Brain microvascular endothelial cell (primary cell): Measurements from ENCODE around the gene GPHB5.
"Not testable (repeated sequence)": the region's sequence is repeated elsewhere in the genome, so short reads cannot be mapped to it uniquely, and the experiment has no call there.

Experiments
- DNase-seq: peaks from one replicate; pipeline ENCODE4 v3.0.0-alpha.2; 2020
- H3K27ac ChIP-seq: fragments of 250-450 bp; sonication (Bioruptor Pico); 2 replicates; pipeline ENCODE4 v1.5.1; 2020; ENCODE audit warnings: mild to moderate bottlenecking, moderate library complexity
- H3K27me3 ChIP-seq: fragments of 250-450 bp; sonication (Bioruptor Pico); replicated peaks from 2 replicates; pipeline ENCODE4 v1.5.1; 2020; ENCODE audit warnings: mild to moderate bottlenecking
- H3K36me3 ChIP-seq: fragments of 250-450 bp; sonication (Bioruptor Pico); replicated peaks from 2 replicates; pipeline ENCODE4 v1.5.1; 2020; ENCODE audit warnings: mild to moderate bottlenecking
- H3K4me3 ChIP-seq: 2 replicates; pipeline ENCODE4 v1.5.1; 2011; ENCODE audit warnings: low read depth, mild to moderate bottlenecking, control low read depth, low read length, moderate library complexity
- CTCF ChIP-seq: IDR thresholded peaks from 2 replicates; pipeline ENCODE4 v1.5.1; 2011; ENCODE audit warnings: low read depth, mild to moderate bottlenecking, moderate library complexity, low read length, control low read depth, inconsistent platforms; ENCODE audit errors: missing control alignments
- in situ Hi-C: cut with HindIII; loops from 2 replicates; pipeline ENCODE4 v1.10.0; 2017; ENCODE audit warnings: low sequenced_read_pairs, low pct_ligation_motif_present

GPHB5 gene

GRCh38 chr14:63283884-63284248 is 34.9 kb downstream of the GPHB5 start:
- in situ Hi-C loops = no loop called here
- no peak for DNase-seq
- no peak for TF ChIP-seq CTCF
- Histone ChIP-seq H3K27ac (no peak overlapping the region), H3K27me3 (no peaks in the 10 kb centered on the region), H3K4me3 (no peak overlapping the region), H3K36me3 (no peaks in the 10 kb centered on the region)

GRCh38 chr14:63282997-63283883 is 35.5 kb downstream of the GPHB5 start:
- DNase-seq = no peak
- in situ Hi-C loops = no loop called here
- H3K27ac ChIP-seq = no peak overlapping the region
- no peaks in the 10 kb centered on the region for H3K27me3 ChIP-seq
- TF ChIP-seq CTCF = no peak
- no peak overlapping the region for H3K4me3 ChIP-seq
- H3K36me3 ChIP-seq = no peaks in the 10 kb centered on the region

- H3K4me3 ChIP-seq, H3K27ac ChIP-seq, H3K36me3 ChIP-seq, H3K27me3 ChIP-seq, DNase-seq, in situ Hi-C loops: not testable (repeated sequence)
Observed at GRCh38 chr14:63279933-63280332, 38.8 kb downstream of the GPHB5 start.

GRCh38 chr14:63277591-63278183 is 41.0 kb downstream of the GPHB5 start:
- DNase-seq = no peak
- Histone ChIP-seq H3K27ac (no peak overlapping the region), H3K27me3 (no peaks in the 10 kb centered on the region), H3K4me3 (no peak overlapping the region), H3K36me3 (no peaks in the 10 kb centered on the region)
- in situ Hi-C loops = no loop called here
- no peak for TF ChIP-seq CTCF

- Histone ChIP-seq H3K4me3 (no peak overlapping the region), H3K27me3 (no peaks in the 10 kb centered on the region)
- peak; percentile 73 for TF ChIP-seq CTCF
Observed at GRCh38 chr14:63276492-63277342, 42.0 kb downstream of the GPHB5 start.

GRCh38 chr14:63276016-63276415 is 42.7 kb downstream of the GPHB5 start:
- no peak overlapping the region for H3K27ac ChIP-seq
- no peak for DNase-seq
- H3K4me3 ChIP-seq = no peak overlapping the region
- no peaks in the 10 kb centered on the region for H3K36me3 ChIP-seq
- in situ Hi-C loops = no loop called here
- TF ChIP-seq CTCF = no peak
- no peaks in the 10 kb centered on the region for H3K27me3 ChIP-seq

More at GRCh38 chr14:63276492-63277342, 42.0 kb downstream of the GPHB5 start:
- no peaks in the 10 kb centered on the region for H3K36me3 ChIP-seq
- in situ Hi-C loops = no loop called here
- no peak overlapping the region for H3K27ac ChIP-seq
- peak; percentile 49 for DNase-seq
